ENCODE results near the gene CFDP1.

DNA sequence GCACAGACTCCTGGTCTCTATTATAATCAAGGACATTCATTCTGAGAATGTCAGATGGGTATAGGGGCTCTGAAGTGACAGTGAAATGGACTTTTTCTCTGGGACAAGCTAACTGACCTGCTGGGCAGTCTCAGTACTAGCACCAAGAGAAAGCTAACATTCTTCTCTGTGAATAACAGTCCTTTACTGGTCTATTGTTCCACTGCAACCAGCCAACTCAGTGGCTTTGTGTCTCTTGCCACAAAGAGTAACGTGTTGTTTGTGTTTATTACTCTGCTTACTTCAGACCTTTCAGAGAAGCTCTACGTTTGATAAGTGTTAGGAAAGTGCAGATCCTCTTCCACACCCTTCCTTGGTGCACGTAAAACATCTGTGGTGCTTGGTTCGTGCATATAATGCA lies 120.4 kb downstream of the CFDP1 start:
- TF ChIP-seq, protein P1, sequence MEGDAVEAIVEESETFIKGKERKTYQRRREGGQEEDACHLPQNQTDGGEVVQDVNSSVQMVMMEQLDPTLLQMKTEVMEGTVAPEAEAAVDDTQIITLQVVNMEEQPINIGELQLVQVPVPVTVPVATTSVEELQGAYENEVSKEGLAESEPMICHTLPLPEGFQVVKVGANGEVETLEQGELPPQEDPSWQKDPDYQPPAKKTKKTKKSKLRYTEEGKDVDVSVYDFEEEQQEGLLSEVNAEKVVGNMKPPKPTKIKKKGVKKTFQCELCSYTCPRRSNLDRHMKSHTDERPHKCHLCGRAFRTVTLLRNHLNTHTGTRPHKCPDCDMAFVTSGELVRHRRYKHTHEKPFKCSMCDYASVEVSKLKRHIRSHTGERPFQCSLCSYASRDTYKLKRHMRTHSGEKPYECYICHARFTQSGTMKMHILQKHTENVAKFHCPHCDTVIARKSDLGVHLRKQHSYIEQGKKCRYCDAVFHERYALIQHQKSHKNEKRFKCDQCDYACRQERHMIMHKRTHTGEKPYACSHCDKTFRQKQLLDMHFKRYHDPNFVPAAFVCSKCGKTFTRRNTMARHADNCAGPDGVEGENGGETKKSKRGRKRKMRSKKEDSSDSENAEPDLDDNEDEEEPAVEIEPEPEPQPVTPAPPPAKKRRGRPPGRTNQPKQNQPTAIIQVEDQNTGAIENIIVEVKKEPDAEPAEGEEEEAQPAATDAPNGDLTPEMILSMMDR (IDR thresholded peaks at IDR 0.05) = no peak
- TF ChIP-seq POLR2A (IDR thresholded peaks at IDR 0.05) = no peak

All from heart left ventricle (tissue), 13 donors.